Stimulated activated naive CD8-positive, alpha-beta T cell treated with anti-CD3 and anti-CD28 coated beads, Interleukin-15, amount 100 ng/mL, for 72 hours (primary cell): ENCODE measurements around the gene RNU7-1.
A peak's percentile ranks its signal among the peaks of the same experiment; 100 is the strongest.

Source experiments
- ATAC-seq: fragments of 150-1000 bp; cut with Tn5 transposase; 2 replicates; pipeline ENCODE4 v1.10.0; 2021; ENCODE audit warnings: mild to moderate bottlenecking, moderate library complexity
- DNase-seq, 2 donors: peaks; one replicate each; pipeline ENCODE4 v3.0.0; 2021 to 2022
- H3K27ac Mint-ChIP-seq, 2 donors: one replicate each; pipeline ENCODE4 v1.8.0; 2022; ENCODE audit warnings: mild to moderate bottlenecking in 2 of 2, mixed read lengths in 2 of 2, moderate library complexity in 2 of 2
- H3K27me3 Mint-ChIP-seq: one replicate; pipeline ENCODE4 v1.8.0; 2022; ENCODE audit warnings: mixed read lengths
- H3K4me1 Mint-ChIP-seq: one replicate; pipeline ENCODE4 v1.8.0; 2022; ENCODE audit warnings: mild to moderate bottlenecking, mixed read lengths
- H3K4me3 Mint-ChIP-seq, 2 donors: one replicate each; pipeline ENCODE4 v1.8.0; 2022; ENCODE audit warnings: mild to moderate bottlenecking in 2 of 2, mixed read lengths in 2 of 2, moderate library complexity in 1 of 2
- H3K9me3 Mint-ChIP-seq, 2 donors: one replicate each; pipeline ENCODE4 v1.8.0; 2022; ENCODE audit warnings: mixed read lengths in 2 of 2

RNU7-1 gene

DNA sequence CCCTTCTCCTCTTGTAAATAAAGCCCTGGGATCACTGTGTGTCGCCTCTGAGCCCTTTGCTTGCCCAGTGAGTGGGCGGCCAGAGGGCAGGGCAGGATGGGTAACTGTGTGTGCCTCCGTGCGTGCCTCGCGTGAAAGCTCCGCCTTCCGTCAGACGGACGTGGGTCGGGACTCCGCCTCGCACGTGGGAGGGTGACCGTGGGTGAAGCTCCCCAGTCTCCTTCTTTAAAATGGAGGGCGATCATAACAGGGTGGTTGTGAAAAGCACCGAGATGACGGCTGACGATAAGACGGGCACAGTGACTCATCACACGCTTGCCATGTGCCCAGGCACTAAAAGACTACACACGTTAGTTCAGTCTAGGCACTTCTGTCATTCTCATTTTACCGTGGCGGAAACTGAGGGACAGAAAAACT, 17.7 kb downstream of the RNU7-1 start:
- DNase-seq (peak; percentile 87 to 94), ATAC-seq (peak; percentile 78)
- H3K9me3 Mint-ChIP-seq = no peaks in the 10 kb centered on the region
- peaks cover 98% of the 10 kb centered on the region for H3K4me1 Mint-ChIP-seq
- H3K27me3 Mint-ChIP-seq = no peaks in the 10 kb centered on the region
- H3K4me3 Mint-ChIP-seq = peak overlapping the region; percentile 93 to 95
- peak overlapping the region; percentile 98 for H3K27ac Mint-ChIP-seq

DNA sequence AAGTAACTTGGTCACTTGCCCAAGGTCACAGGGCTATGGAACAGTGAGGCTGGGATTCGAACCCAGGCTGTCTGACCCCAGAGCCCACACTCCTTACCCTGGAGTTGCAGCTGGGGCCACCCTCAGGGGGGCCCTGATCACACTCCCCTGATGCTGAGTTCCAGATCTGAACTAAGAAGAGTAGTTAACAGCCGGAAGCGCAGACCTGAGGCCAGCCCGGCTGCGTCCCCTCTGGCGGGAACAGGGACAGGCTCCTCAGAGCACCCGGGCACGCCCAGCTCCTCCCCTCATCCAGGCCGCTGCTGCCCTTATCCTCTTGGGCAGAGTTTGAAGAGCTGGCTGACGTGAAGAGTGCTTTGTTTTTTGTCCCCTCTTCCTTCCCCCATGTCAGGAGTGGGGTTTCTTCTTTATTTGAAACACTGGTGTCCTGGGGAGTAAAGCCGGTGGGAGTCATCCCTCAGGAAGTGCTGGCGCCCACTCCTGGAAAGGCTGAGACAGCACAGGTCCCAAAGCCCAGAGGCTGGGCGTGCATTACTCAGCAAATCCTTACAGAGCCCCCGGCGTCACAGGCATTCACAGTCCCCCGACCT, 18.2 kb downstream of the RNU7-1 start:
- DNase-seq (peak in 1 of 2 donors; percentile 75), ATAC-seq (peak; percentile 54)
- Mint-ChIP-seq H3K4me1 (peaks cover 97% of the 10 kb centered on the region), H3K27me3 (no peaks in the 10 kb centered on the region), H3K4me3 (peak overlapping the region; percentile 93 to 95), H3K27ac (peak overlapping the region; percentile 98), H3K9me3 (no peaks in the 10 kb centered on the region)

DNA sequence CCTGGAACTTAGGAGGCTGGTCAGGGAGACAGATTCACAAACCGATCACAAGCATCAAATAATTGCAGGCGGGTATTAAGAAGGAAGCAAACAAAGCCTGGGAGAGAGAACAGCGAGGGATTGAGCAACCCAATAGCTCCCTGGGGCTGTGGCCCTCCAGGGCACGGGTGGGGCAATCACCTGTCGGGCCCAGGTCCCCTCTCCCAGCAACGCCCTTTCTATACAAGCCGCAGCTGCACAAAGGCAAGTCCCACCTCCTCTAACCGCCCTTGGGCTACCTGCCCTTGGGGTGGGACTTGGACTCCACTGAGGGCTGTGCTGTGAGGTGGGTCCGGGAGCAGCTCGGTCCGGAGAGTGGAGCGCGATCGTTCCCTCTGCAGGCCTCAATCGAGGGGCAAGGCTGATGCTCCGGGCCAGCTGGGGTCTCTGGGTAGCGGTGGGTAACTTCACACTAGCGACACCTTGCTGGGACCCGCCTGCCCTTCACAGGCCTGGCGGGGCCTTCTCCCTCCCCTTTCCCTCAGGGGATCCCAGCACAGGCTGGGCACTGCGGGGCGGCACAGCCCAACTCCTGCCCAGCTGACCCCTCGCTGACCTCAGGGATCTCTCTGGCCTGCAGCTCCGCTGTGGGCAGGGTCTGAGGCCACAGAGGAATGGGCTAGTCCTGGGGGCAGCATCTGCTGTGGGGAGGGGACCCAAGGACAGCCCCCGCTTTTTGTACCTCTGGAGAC, 18.8 kb downstream of the RNU7-1 start:
- no peak for ATAC-seq
- Mint-ChIP-seq H3K27ac (peak overlapping the region; percentile 98), H3K4me1 (peaks cover 96% of the 10 kb centered on the region), H3K4me3 (peak overlapping the region; percentile 93 to 95), H3K27me3 (no peaks in the 10 kb centered on the region), H3K9me3 (no peaks in the 10 kb centered on the region)
- DNase-seq = peak; percentile 20 to 33

DNA sequence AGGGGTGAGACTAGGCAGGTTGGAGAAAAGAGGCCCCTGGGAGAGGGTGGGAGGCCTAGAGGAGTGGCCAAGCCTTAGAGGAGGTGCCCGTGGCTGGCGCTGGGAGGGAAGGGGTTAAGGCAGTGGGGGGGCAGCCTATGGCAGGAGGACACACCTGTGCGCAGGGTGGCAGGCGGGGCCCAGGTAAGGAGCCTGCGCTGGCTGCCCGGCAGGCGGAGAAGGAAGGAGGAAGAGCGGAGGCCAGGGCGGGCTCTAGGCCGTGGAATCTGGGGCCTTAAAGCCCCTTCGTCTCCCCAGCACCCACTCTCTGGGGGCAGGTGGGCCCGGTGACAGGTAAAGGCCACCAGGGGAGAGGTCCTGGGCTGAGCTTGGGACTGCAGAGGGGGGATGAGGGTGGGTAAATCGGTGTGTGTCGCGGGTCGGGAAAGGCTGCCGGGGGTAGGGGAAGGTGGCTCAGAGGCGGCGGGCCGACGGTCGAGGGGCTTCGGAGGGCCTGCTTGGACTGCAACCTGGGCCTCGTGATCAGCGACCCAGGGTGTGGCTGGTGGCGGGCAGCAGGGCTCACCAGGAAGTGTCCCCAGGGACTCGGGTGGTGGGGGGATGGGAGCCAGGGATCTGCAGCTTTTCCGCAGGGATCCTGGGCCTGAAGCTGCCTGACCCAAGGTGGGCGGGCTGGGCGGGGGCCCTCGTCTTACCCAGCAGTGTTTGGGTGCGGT, 19.6 kb downstream of the RNU7-1 start:
- Mint-ChIP-seq H3K9me3 (no peaks in the 10 kb centered on the region), H3K27me3 (no peaks in the 10 kb centered on the region), H3K4me3 (peak overlapping the region in 1 of 2 donors; percentile 95), H3K4me1 (peaks cover 96% of the 10 kb centered on the region), H3K27ac (peak overlapping the region; percentile 89 to 94)
- DNase-seq = peak in 1 of 2 donors; percentile 34
- ATAC-seq = no peak

DNA sequence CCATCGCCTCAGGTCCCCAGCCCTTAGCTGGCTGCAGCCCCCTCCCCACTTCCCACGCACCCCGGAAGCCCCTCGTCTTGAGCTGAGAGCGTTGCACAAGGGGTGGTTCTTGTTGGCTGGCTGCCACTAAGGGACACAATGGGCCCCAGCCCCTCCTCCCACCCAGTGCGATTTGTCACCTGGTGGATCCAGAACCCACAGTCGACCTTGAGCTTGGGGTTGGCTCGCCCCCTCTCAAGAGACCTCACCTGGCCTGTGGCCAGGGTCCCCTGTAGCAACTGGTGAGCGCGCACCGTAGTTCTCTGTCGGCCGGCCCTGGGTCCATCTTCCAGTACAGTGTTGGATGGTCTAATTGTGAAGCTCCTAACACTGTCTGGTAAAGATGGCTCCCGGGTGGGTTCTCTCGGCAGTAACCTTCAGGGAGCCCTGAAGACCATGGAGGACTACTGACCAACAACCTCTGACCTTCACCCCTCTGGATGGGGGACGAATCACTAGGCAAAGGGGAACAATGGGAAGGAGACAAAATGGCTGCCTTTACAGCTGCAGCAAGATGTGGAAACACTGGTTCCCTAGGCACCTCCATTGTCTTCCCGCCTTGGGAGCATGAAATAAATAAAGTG, 20.3 kb downstream of the RNU7-1 start:
- Mint-ChIP-seq H3K4me3 (peak overlapping the region in 1 of 2 donors; percentile 24), H3K27ac (peak overlapping the region in 1 of 2 donors; percentile 93), H3K9me3 (no peaks in the 10 kb centered on the region), H3K4me1 (peaks cover 96% of the 10 kb centered on the region), H3K27me3 (no peaks in the 10 kb centered on the region)
- ATAC-seq = no peak
- peak in 1 of 2 donors; percentile 28 for DNase-seq

DNA sequence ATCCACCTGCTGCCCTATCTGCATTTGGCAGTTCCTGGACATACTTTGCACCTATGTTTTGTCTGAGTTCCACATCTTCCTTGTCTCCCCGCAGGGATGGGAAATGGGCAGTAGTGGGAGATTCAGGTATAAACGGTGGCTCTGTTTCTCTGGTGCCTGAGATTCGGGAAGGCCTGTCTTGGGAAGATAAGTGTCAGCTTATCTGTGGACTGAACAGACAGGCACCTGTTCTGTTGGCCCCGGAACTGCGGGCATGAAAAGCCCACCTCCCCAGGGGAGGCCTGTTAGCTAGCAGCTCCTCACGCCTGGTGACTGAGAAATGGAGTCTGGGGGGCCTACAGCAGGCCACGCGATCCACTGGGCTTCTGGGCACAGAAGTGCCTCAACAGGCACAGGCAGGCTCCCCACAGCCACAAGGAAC, 21.0 kb downstream of the RNU7-1 start:
- Mint-ChIP-seq H3K27ac (peak overlapping the region; percentile 89 to 93), H3K9me3 (no peaks in the 10 kb centered on the region), H3K4me3 (no peak overlapping the region), H3K27me3 (no peaks in the 10 kb centered on the region), H3K4me1 (peaks cover 96% of the 10 kb centered on the region)
- DNase-seq (no peak), ATAC-seq (no peak)

DNA sequence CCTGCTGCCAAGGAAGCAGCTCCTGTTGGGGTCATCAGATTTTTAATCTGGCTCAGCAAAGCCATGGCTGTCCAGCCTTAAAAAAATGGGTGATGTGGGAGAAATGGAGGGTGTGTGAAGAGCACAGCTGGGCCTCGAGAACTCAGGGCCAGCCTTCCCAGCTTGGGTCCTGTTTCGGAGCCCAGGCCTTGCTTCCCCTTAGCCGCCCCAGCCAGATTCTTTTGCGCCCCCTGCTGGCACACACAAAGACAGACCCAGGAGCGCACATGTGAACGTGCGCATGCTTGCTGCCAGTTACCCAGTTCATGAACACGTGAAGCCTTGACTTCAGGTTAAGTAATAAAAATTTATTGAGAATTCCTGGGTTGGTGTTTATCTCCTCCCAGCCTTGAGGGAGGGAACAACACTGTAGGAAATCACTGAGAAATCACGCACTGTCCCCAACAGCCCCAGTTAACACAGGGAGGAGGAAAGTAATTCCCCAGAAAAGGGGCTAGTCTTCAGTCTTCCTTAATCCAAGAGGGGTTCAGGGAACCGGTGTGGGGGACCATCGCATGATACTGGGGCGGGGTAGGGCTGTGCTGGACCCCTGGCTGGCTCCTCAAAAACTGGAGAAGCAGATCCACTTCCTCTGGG, 21.5 kb downstream of the RNU7-1 start:
- Mint-ChIP-seq H3K27me3 (no peaks in the 10 kb centered on the region), H3K9me3 (no peaks in the 10 kb centered on the region), H3K4me3 (peak overlapping the region; percentile 0 to 11), H3K4me1 (peaks cover 91% of the 10 kb centered on the region), H3K27ac (peak overlapping the region; percentile 51 to 93)
- DNase-seq = peak; percentile 82 to 87
- peak; percentile 48 for ATAC-seq

DNA sequence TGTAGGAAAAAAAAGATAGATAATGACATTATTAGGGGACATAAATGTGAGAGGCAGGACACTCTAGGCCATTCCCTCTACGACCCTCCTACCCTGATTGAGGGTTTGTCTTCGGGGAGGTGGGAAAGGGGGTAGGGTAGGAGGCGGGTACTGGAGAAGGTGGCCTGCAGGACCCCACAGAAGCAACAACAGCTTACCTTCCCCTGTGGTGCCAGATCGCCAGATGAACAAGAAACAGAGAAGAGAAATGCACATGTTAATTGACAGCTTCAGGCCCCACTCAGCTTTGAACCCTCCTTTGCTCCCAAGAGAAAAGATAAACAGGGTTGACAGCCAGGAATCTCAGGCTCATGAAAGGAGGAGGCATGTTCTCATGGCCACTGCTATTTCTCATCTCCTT, 22.1 kb downstream of the RNU7-1 start:
- peak overlapping the region in 1 of 2 donors; percentile 93 for H3K27ac Mint-ChIP-seq
- peaks cover 87% of the 10 kb centered on the region for H3K4me1 Mint-ChIP-seq
- no peaks in the 10 kb centered on the region for H3K9me3 Mint-ChIP-seq
- H3K4me3 Mint-ChIP-seq = peak overlapping the region in 1 of 2 donors; percentile 11
- ATAC-seq = no peak
- no peak for DNase-seq
- H3K27me3 Mint-ChIP-seq = no peaks in the 10 kb centered on the region

DNA sequence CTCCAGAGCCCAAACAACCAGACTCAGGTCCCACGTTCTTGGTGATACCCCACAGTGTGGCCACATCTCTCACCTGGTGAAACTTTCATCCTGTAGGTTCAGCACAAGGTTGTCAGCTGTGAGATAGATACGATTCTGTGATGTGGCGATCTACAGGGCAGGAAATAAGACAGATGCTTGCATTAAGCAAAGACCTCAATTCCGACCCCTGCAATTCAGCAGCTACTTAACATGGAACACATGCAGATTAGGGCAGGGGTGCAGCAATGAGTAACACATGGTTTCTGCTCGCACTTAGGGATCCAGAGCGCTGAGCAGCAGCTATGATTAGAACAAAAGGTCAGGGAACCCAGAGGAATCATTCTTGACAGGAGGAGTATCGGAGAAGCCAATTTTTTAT, 22.7 kb downstream of the RNU7-1 start:
- DNase-seq (no peak), ATAC-seq (no peak)
- Mint-ChIP-seq H3K27me3 (no peaks in the 10 kb centered on the region), H3K4me1 (peaks cover 84% of the 10 kb centered on the region), H3K27ac (peak overlapping the region; percentile 57 to 75), H3K9me3 (no peaks in the 10 kb centered on the region), H3K4me3 (no peak overlapping the region)

DNA sequence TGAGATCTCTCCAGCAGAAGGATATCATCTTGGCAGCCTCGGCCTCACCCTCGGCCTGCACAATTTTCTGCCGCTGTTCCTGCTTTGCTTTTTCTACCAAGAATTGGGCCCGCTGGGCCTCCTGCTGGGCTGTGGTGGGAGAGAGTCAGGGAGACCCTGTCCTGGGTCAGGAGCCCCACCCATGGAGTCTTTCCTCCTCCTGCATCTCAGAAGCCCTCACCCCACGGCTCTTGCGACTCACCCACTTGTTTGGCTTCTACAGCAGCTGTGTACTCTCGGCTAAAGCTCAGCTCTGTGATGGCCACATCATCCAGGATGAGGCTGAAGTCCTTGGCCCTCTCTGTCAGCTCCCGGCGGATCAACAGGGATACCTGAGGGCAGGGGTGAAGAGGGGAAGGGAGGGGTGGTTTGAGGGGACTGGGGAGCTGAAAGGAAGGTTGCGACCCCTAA, 24.1 kb downstream of the RNU7-1 start:
- Mint-ChIP-seq H3K27ac (peak overlapping the region; percentile 23 to 95), H3K4me3 (peak overlapping the region; percentile 14 to 20), H3K4me1 (peaks cover 84% of the 10 kb centered on the region)

DNA sequence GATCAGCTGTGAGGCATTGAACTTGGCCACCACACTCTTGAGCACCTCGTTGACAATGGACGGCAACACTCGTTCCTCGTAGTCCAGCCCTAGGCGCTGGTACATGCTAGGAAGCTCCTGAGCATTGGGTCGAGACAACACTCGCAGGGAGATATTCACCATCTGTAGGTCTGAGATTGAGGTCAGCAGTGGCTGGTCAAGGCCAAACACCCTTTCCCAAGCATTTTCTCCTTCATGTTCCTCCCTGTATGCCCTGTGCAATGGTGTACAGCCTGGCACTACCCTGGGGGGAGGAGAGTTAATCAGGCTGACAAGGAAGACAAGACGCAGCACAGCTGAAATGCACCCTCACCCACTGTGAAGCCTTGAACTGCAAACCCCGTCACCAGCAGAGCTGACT, 24.8 kb downstream of the RNU7-1 start:
- no peaks in the 10 kb centered on the region for H3K27me3 Mint-ChIP-seq
- peaks cover 85% of the 10 kb centered on the region for H3K4me1 Mint-ChIP-seq
- no peaks in the 10 kb centered on the region for H3K9me3 Mint-ChIP-seq
- peak overlapping the region; percentile 100 for H3K27ac Mint-ChIP-seq
- ATAC-seq (no peak), DNase-seq (no peak)
- H3K4me3 Mint-ChIP-seq = peak overlapping the region; percentile 99 to 100

More for the DNA sequence above, 24.1 kb downstream of the RNU7-1 start:
- Mint-ChIP-seq H3K9me3 (no peaks in the 10 kb centered on the region), H3K27me3 (no peaks in the 10 kb centered on the region)
- no peak for ATAC-seq
- DNase-seq = no peak

DNA sequence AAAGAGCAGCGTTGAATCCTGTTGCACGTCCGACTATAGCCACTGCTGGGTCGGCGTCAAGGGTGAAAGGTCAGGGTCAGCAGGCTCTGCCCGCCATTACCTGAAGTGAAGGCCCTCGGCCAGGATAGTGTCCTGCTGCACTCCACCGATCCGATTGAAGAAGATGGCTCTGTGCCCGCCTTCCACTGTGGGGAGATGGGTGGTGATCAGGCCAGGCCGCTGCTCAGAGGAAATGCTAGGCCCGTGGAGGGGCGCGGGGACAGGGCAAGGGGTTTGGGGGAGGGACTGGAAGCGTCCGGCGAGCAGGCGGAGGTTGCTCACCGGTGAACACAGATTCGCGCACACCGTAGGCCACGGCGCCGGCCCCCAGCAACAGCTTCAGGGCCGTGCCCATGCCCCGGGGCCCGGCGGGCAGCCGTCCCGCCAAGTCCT, 26.5 kb downstream of the RNU7-1 start:
- H3K4me3 Mint-ChIP-seq = peak overlapping the region; percentile 99 to 100
- DNase-seq = no peak
- H3K9me3 Mint-ChIP-seq = no peaks in the 10 kb centered on the region
- H3K4me1 Mint-ChIP-seq = peaks cover 85% of the 10 kb centered on the region
- peak overlapping the region; percentile 100 for H3K27ac Mint-ChIP-seq
- H3K27me3 Mint-ChIP-seq = no peaks in the 10 kb centered on the region
- ATAC-seq = peak; percentile 45

DNA sequence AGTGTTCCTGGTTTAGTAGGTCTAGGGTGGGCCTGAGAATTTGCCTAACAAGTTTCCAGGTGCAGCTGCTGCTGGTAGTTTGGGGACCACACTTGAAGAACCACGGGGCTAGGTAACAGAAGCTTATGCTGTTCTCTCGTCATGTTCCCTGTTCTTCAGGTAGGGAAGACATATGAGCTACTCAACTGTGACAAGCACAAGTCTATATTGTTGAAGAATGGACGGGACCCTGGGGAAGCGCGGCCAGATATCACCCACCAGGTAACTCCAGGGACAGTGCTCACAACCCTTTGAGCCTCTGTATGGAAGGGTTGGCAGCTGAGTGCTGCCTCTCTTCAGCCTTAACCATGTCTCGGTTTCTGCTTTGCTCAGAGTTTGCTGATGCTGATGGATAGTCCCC, 30.6 kb downstream of the RNU7-1 start:
- no peak for ATAC-seq
- Mint-ChIP-seq H3K27ac (no peak overlapping the region), H3K27me3 (no peaks in the 10 kb centered on the region), H3K4me3 (no peak overlapping the region), H3K4me1 (peaks cover 64% of the 10 kb centered on the region), H3K9me3 (no peaks in the 10 kb centered on the region)
- no peak for DNase-seq

DNA sequence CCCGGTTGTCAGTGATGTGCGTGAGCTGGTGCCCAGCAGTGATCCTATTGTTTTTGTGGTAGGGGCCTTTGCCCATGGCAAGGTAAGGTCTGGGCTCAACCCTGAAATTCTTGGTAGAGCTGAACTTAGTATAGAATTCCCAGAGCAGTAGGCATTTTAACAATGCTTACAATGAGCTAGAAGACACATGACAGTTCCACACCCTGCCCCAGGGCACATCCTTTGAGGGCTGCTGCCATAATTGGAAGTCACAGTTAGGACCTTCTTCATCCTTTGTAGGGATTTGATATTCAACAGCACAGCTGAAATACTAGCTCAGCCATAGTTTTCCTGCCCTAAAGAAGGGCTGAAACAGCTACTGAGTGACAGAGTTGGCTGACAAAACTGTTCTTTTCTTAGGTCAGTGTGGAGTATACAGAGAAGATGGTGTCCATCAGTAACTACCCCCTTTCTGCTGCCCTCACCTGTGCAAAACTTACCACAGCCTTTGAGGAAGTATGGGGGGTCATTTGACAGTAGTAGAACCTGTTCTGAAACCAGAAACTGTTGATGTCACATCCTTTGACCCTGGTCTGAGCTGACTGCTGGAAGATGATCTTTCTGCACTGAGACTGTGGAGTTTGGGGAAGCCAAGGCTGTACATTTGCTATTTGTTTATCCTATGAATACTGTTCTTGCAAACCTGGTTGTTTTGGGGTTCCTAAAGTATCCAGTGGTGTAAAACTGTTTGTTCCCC, 31.8 kb downstream of the RNU7-1 start:
- DNase-seq = no peak
- H3K27ac Mint-ChIP-seq = peak overlapping the region; percentile 69 to 90
- no peak overlapping the region for H3K4me3 Mint-ChIP-seq
- no peaks in the 10 kb centered on the region for H3K9me3 Mint-ChIP-seq
- H3K27me3 Mint-ChIP-seq = no peaks in the 10 kb centered on the region
- peaks cover 59% of the 10 kb centered on the region for H3K4me1 Mint-ChIP-seq
- ATAC-seq = no peak
